ENCODE measurements around the gene RPL29. TPM values are rescaled to one million over a fixed set of nuclear protein-coding genes. Genes with fewer than 3 reads are reported as not detected.
A peak's percentile ranks its signal among the peaks of the same experiment; 100 is the strongest.

Gene RPL29
- total and polyA plus RNA-seq, 2 of the 13 experiments (the other 11 are each of a cell fraction or from before 2014, with no cell fraction given): 1,348 to 2,263 TPM

DNA sequence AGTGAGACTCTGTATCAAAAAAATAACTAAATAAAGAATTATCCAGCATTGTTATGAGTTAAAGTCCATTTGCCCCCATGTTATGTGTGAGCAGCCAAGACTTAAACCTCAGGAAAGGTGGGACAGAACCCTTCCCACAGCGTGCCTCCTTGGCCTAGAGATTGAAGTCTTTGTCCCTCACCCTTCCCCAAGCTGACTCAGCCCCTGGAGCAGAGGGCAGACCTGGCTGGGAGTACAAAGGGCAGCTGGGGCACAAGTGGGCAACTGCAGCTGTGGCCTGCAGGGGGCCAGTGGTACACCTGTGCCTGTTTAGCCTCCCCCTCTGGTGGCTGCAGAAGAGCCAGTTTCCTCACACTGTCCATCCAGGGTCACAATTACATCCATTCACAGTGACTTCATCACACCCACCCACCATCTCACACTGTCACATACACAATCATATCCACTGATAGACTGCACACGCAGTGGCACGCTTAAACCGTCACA is 13.3 kb downstream of the RPL29 start (continued):
- TF ChIP-seq, protein P1, sequence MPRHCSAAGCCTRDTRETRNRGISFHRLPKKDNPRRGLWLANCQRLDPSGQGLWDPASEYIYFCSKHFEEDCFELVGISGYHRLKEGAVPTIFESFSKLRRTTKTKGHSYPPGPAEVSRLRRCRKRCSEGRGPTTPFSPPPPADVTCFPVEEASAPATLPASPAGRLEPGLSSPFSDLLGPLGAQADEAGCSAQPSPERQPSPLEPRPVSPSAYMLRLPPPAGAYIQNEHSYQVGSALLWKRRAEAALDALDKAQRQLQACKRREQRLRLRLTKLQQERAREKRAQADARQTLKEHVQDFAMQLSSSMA (CRISPR knock-in tag; IDR thresholded peaks at IDR 0.05): no peak
- TF ChIP-seq, protein P2, sequence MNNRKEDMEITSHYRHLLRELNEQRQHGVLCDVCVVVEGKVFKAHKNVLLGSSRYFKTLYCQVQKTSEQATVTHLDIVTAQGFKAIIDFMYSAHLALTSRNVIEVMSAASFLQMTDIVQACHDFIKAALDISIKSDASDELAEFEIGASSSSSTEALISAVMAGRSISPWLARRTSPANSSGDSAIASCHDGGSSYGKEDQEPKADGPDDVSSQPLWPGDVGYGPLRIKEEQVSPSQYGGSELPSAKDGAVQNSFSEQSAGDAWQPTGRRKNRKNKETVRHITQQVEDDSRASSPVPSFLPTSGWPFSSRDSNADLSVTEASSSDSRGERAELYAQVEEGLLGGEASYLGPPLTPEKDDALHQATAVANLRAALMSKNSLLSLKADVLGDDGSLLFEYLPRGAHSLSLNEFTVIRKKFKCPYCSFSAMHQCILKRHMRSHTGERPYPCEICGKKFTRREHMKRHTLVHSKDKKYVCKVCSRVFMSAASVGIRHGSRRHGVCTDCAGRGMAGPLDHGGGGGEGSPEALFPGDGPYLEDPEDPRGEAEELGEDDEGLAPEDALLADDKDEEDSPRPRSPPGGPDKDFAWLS (CRISPR knock-in tag; IDR thresholded peaks at IDR 0.05; ENCODE audit: borderline replicate concordance): peak; percentile 72; the same call in 1 of the 2 replicates
- TF ChIP-seq PTBP1 (IDR thresholded peaks at IDR 0.05; ENCODE audit: low read depth, low read length, poor library complexity, severe bottlenecking) (no peak), HDAC2 (CRISPR knock-in tag; IDR thresholded peaks at IDR 0.05) (peak; percentile 76; the same call in 1 of the 2 replicates), NFRKB (IDR thresholded peaks at IDR 0.05) (no peak), CENPX (CRISPR knock-in tag; IDR thresholded peaks at IDR 0.05) (no peak), ZNF138 (CRISPR knock-in tag; IDR thresholded peaks at IDR 0.05; ENCODE audit: low read depth) (no peak), NR2F1 (CRISPR knock-in tag; IDR thresholded peaks at IDR 0.05) (peak; percentile 24 to 73; a peak in 1 of 4 replicates), ZNF678 (CRISPR knock-in tag; IDR thresholded peaks at IDR 0.05) (no peak), SIX4 (CRISPR knock-in tag; IDR thresholded peaks at IDR 0.05) (no peak), MEIS1 (CRISPR knock-in tag; IDR thresholded peaks at IDR 0.05; ENCODE audit: borderline replicate concordance) (no peak), ZNF10 (CRISPR knock-in tag; IDR thresholded peaks at IDR 0.05; ENCODE audit: borderline replicate concordance, low read depth) (no peak), ZNF232 (CRISPR knock-in tag; IDR thresholded peaks at IDR 0.05; ENCODE audit: borderline replicate concordance) (0 out of 2 replicates have a peak, but pooled peaks have one; percentile 24)
- TF ChIP-seq, protein P3, sequence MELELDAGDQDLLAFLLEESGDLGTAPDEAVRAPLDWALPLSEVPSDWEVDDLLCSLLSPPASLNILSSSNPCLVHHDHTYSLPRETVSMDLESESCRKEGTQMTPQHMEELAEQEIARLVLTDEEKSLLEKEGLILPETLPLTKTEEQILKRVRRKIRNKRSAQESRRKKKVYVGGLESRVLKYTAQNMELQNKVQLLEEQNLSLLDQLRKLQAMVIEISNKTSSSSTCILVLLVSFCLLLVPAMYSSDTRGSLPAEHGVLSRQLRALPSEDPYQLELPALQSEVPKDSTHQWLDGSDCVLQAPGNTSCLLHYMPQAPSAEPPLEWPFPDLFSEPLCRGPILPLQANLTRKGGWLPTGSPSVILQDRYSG (CRISPR knock-in tag; IDR thresholded peaks at IDR 0.05): no peak; the same call in 1 of the 2 replicates
- TF ChIP-seq, protein P4, sequence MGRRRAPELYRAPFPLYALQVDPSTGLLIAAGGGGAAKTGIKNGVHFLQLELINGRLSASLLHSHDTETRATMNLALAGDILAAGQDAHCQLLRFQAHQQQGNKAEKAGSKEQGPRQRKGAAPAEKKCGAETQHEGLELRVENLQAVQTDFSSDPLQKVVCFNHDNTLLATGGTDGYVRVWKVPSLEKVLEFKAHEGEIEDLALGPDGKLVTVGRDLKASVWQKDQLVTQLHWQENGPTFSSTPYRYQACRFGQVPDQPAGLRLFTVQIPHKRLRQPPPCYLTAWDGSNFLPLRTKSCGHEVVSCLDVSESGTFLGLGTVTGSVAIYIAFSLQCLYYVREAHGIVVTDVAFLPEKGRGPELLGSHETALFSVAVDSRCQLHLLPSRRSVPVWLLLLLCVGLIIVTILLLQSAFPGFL (CRISPR knock-in tag; IDR thresholded peaks at IDR 0.05): no peak
- TF ChIP-seq, protein P5, sequence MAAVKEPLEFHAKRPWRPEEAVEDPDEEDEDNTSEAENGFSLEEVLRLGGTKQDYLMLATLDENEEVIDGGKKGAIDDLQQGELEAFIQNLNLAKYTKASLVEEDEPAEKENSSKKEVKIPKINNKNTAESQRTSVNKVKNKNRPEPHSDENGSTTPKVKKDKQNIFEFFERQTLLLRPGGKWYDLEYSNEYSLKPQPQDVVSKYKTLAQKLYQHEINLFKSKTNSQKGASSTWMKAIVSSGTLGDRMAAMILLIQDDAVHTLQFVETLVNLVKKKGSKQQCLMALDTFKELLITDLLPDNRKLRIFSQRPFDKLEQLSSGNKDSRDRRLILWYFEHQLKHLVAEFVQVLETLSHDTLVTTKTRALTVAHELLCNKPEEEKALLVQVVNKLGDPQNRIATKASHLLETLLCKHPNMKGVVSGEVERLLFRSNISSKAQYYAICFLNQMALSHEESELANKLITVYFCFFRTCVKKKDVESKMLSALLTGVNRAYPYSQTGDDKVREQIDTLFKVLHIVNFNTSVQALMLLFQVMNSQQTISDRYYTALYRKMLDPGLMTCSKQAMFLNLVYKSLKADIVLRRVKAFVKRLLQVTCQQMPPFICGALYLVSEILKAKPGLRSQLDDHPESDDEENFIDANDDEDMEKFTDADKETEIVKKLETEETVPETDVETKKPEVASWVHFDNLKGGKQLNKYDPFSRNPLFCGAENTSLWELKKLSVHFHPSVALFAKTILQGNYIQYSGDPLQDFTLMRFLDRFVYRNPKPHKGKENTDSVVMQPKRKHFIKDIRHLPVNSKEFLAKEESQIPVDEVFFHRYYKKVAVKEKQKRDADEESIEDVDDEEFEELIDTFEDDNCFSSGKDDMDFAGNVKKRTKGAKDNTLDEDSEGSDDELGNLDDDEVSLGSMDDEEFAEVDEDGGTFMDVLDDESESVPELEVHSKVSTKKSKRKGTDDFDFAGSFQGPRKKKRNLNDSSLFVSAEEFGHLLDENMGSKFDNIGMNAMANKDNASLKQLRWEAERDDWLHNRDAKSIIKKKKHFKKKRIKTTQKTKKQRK (IDR thresholded peaks at IDR 0.05; ENCODE audit: low read length): no peak
- TF ChIP-seq, protein P6, sequence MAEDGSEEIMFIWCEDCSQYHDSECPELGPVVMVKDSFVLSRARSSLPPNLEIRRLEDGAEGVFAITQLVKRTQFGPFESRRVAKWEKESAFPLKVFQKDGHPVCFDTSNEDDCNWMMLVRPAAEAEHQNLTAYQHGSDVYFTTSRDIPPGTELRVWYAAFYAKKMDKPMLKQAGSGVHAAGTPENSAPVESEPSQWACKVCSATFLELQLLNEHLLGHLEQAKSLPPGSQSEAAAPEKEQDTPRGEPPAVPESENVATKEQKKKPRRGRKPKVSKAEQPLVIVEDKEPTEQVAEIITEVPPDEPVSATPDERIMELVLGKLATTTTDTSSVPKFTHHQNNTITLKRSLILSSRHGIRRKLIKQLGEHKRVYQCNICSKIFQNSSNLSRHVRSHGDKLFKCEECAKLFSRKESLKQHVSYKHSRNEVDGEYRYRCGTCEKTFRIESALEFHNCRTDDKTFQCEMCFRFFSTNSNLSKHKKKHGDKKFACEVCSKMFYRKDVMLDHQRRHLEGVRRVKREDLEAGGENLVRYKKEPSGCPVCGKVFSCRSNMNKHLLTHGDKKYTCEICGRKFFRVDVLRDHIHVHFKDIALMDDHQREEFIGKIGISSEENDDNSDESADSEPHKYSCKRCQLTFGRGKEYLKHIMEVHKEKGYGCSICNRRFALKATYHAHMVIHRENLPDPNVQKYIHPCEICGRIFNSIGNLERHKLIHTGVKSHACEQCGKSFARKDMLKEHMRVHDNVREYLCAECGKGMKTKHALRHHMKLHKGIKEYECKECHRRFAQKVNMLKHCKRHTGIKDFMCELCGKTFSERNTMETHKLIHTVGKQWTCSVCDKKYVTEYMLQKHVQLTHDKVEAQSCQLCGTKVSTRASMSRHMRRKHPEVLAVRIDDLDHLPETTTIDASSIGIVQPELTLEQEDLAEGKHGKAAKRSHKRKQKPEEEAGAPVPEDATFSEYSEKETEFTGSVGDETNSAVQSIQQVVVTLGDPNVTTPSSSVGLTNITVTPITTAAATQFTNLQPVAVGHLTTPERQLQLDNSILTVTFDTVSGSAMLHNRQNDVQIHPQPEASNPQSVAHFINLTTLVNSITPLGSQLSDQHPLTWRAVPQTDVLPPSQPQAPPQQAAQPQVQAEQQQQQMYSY (CRISPR knock-in tag; IDR thresholded peaks at IDR 0.05): no peak

All from HepG2 (cell line).